ENCODE measurements around the gene TMEM25. TPM values are rescaled to one million over a fixed set of nuclear protein-coding genes. Genes with fewer than 3 reads are reported as not detected.

TMEM25 gene
- total and polyA plus RNA-seq, 2 donors from 2014 or later: 30.7 to 36.8 TPM

GRCh38 chr11:118536726-118537125, 5.7 kb downstream of the TMEM25 start:
- Histone ChIP-seq H3K9me3 (ENCODE audit: control insufficient read depth in 2 of 3, insufficient read depth in 1 of 3, low read length in 3 of 3) (no peaks in the 10 kb centered on the region), H3K27me3 (ENCODE audit: control insufficient read depth, insufficient read depth, low read length) (no peaks in the 10 kb centered on the region), H3K9ac (ENCODE audit: low read length in 3 of 3) (no peak overlapping the region), H3K4me1 (ENCODE audit: control insufficient read depth in 2 of 3, insufficient read depth in 2 of 3, low read depth in 1 of 3, low read length in 3 of 3) (peaks cover 0 to 8% (median 5%) of the 10 kb centered on the region in 3 donors), H3K36me3 (ENCODE audit: control insufficient read depth in 2 of 3, insufficient read depth in 3 of 3, low read length in 3 of 3) (no peaks in the 10 kb centered on the region), H3K27ac (ENCODE audit: low read depth in 2 of 2, low read length in 2 of 2) (no peak overlapping the region), H3K4me3 (ENCODE audit: low read length in 3 of 3) (no peak overlapping the region)
- intact Hi-C loops (cut with DNase I): no loop called here
- no peak for TF ChIP-seq CTCF (IDR thresholded peaks at IDR 0.05; ENCODE audit: borderline replicate concordance, extremely low read depth, insufficient read depth)
- DNase-seq (no peak), FAIRE-seq (no peak)

- Histone ChIP-seq H3K27ac (ENCODE audit: low read depth in 2 of 2, low read length in 2 of 2) (no peak overlapping the region), H3K9ac (ENCODE audit: low read length in 3 of 3) (no peak overlapping the region), H3K4me1 (ENCODE audit: control insufficient read depth in 2 of 3, insufficient read depth in 2 of 3, low read depth in 1 of 3, low read length in 3 of 3) (peaks cover 0 to 6% (median 5%) of the 10 kb centered on the region in 3 donors), H3K36me3 (ENCODE audit: control insufficient read depth in 2 of 3, insufficient read depth in 3 of 3, low read length in 3 of 3) (no peaks in the 10 kb centered on the region), H3K27me3 (ENCODE audit: control insufficient read depth, insufficient read depth, low read length) (no peaks in the 10 kb centered on the region), H3K9me3 (ENCODE audit: control insufficient read depth in 2 of 3, insufficient read depth in 1 of 3, low read length in 3 of 3) (no peaks in the 10 kb centered on the region), H3K4me3 (ENCODE audit: low read length in 3 of 3) (no peak overlapping the region)
- TF ChIP-seq CTCF (IDR thresholded peaks at IDR 0.05; ENCODE audit: borderline replicate concordance, extremely low read depth, insufficient read depth): no peak
- intact Hi-C loops (cut with DNase I): no loop called here
- DNase-seq (no peak), FAIRE-seq (no peak)
These were observed 6.5 kb downstream of the TMEM25 start for GRCh38 chr11:118537409-118537980.

GRCh38 chr11:118544010-118544646, 13.1 kb downstream of the TMEM25 start:
- no peaks in the 10 kb centered on the region for H3K4me1 ChIP-seq (ENCODE audit: control insufficient read depth in 2 of 3, insufficient read depth in 2 of 3, low read depth in 1 of 3, low read length in 3 of 3)
- no peaks in the 10 kb centered on the region for H3K27me3 ChIP-seq (ENCODE audit: control insufficient read depth, insufficient read depth, low read length)
- H3K27ac ChIP-seq (ENCODE audit: low read depth in 2 of 2, low read length in 2 of 2): no peak overlapping the region
- DNase-seq (no peak), FAIRE-seq (no peak)
- H3K9ac ChIP-seq (ENCODE audit: low read length in 3 of 3): no peak overlapping the region
- H3K36me3 ChIP-seq (ENCODE audit: control insufficient read depth in 2 of 3, insufficient read depth in 3 of 3, low read length in 3 of 3): peaks cover 0 to 9% (median 8%) of the 10 kb centered on the region in 3 donors
- intact Hi-C loops (cut with DNase I): no loop called here
- H3K4me3 ChIP-seq (ENCODE audit: low read length in 3 of 3): no peak overlapping the region
- TF ChIP-seq CTCF (IDR thresholded peaks at IDR 0.05; ENCODE audit: borderline replicate concordance, extremely low read depth, insufficient read depth): no peak
- no peaks in the 10 kb centered on the region for H3K9me3 ChIP-seq (ENCODE audit: control insufficient read depth in 2 of 3, insufficient read depth in 1 of 3, low read length in 3 of 3)
